Stimulated activated CD8-positive, alpha-beta memory T cell treated with anti-CD3 and anti-CD28 coated beads, Interleukin-2, amount 100 ng/mL, for 1 hour (primary cell): ENCODE measurements around the gene PRRT4.

ENCODE experiments used
- DNase-seq, 2 donors: peaks; one replicate each; pipeline ENCODE4 v3.0.0-alpha.2; 2020; ENCODE audit warnings: low read depth in 2 of 2

Gene PRRT4

GRCh38 chr7:128344431-128344774, 17.1 kb downstream of the PRRT4 start:
- DNase-seq: no peak

GRCh38 chr7:128343554-128344430, 17.7 kb downstream of the PRRT4 start, which contains the start of gene RBM28:
RBM28 (minus strand) TSS chr7:128343908; CDS start chr7:128343793, 115 bp downstream.
- DNase-seq: peak; percentile 63 to 67

DNA sequence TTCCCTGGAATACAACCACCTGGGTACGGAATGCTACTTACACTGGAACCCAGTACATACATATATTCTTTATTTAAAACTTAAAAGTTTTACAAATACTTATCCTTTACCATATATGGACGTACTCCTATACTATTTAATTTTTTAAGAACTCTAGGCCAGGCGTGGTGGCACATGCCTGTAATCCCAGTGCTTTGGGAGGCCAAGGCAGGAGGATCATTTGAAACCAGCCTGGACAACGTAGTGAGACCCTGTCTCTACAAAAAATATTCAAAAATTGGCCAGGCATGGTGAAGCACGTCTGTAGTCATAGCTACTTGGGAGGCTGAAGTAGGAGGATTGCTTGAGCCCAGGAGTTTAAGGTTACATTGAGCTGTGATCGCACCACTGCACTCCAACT, 19.8 kb downstream of the PRRT4 start:
- no peak for DNase-seq

GRCh38 chr7:128335730-128336129, 25.8 kb downstream of the PRRT4 start:
- DNase-seq: no peak

GRCh38 chr7:128324368-128324680, 37.2 kb downstream of the PRRT4 start:
- DNase-seq: no peak

GRCh38 chr7:128323459-128324367, 37.8 kb downstream of the PRRT4 start:
- DNase-seq: no peak

GRCh38 chr7:128323040-128323439, 38.5 kb downstream of the PRRT4 start:
- no peak for DNase-seq

DNA sequence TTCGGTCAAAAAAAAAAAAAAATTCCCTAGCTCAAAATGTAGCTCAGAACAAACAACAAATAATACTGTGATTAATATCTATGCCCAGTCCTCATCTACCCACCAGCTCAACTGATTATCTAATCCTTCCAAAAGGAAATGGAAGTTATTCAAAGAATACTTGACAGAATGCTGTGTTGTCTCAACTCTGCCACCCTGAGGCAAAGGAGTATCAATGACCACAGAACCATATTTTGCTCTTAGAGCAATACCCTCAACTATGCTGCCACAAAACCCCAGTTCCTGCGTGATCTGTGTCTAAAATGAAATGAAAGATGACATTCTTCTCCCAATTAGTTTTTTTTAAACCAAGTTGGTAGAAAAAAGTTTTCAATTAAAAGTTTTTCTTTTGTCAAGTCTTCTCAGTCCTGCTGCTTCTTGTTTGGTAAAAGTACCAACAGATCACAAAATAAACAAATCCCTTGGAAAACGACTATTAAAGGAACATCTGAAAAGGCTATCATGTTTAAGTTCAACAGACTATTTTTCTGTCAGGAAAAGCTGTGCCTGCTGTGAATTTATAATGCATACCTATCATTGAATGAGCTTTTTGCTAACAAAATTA, 39.3 kb downstream of the PRRT4 start:
- no peak for DNase-seq

DNA sequence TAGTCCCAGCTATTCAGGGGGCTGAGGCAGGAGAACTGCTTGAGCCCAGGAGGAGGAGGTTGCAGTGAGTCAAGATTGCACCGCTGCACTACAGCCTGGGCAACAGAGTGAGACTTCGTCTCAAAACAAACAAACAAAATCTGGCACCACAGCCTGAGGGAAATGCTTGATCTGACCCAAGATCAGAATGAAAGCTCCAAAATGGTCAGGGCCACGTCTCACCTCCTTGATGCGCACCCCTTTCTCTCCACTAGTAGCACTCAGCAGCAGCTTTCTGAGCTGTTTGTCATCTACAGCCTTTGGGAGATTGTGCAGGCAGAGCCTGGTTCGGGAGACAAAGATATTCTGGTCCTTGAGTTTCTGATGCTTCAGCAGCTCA, 40.5 kb downstream of the PRRT4 start:
- DNase-seq: no peak

- DNase-seq: no peak
These were observed 42.8 kb downstream of the PRRT4 start for GRCh38 chr7:128318691-128319090.

DNA sequence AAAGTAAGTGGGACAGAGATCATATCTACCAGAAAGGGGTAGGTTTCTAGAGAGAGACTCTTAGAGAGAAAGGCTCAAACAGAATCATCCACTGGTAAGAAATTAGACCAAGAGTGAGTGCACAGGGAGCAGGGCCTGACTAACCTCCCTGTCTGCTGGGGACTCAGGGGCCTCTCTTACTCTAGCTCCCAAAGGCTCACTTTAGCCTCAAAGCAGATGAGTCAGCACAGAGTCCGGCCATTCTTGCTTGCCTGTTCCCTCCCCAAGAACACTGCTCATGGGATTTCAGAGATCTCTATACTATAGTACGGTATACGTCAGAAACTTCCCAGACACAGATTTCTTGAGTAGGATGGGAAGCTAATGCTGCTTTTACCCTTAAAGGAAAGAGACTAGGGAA, 50.5 kb downstream of the PRRT4 start:
- DNase-seq: no peak

GRCh38 chr7:128310499-128310898, 51.0 kb downstream of the PRRT4 start:
- DNase-seq: no peak

DNA sequence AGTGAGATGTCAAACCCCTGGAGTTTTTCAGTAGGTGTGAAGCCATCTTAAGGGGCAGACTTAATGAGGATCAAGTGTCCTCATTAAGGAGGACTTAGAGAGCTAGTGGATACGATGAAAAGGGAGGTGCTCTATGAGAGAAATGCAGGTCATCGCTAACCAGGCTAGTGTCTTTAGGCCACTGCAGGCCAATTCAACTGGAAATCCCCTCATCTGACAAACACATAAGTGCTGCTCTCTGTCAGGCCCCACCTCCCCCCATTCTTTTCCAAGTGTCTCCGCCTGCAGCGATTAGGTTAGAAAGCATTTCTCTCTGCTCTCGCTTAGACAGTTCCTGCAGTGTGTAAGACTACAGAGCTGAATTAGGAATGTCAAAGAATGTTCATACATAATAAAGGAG, 51.5 kb downstream of the PRRT4 start:
- DNase-seq: no peak

- DNase-seq: no peak
These were observed 52.4 kb downstream of the PRRT4 start for GRCh38 chr7:128309124-128309523.

GRCh38 chr7:128307061-128307460, 54.4 kb downstream of the PRRT4 start:
- DNase-seq: no peak

DNA sequence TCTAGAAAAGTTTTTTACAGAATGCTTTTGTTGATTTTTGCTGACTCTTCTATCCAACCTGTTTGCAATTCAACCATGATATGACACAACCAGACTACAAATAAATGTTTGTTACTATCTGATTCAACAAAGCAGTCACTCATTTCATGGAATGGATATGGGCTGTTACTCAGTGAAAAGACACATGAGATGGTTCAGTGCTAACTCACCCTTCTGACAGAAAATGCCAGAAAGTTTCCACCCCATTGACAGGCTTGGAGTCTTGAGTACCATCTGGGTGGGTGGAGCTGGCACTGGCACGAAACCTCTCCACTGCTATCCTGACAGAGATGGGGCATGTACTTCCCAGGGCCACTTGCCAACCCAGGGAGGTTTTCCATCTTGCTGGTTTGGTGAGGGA, 57.3 kb downstream of the PRRT4 start:
- DNase-seq: no peak

DNA sequence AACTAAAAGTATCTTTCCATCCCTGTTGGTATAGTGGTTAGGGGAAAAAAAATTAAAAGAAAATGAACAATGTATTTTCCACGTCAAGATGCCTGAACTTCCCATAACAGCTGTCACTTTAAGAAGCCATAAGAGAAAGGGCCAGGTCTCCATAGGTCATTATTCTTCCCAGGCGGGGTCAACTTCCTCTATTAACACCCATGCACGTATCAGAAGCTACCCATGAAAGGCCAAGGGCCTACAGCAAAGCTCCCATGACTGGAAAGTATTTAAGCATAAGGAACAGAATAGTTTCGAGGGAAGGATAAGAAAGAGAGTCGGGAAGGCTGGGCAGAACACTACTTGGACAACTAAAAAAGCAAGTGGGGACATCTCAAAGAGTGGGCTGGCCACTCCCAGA, 57.8 kb downstream of the PRRT4 start:
- DNase-seq: no peak

DNA sequence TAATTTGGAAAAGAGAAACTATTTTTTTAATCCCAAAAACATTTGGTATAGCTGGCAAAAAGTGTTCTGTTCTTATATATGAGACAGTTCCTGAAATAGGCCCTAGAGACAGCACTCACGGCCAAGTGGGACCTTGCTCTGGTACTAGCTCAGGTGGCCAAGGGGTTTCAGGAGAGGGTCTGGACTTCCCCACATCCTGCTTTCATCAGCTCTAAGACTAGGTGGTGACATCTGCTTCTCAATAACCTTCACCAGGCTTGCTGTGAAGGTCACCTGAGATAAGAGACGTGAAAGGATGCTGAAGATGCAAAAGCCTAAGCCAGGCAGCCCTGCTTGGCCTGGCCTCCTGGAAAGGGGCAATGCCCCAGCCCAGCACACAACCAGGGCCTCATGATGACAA, 58.4 kb downstream of the PRRT4 start:
- no peak for DNase-seq

GRCh38 chr7:128302139-128302538, 59.4 kb downstream of the PRRT4 start:
- DNase-seq: no peak
